ENCODE results near the gene LAMP1.

DNA sequence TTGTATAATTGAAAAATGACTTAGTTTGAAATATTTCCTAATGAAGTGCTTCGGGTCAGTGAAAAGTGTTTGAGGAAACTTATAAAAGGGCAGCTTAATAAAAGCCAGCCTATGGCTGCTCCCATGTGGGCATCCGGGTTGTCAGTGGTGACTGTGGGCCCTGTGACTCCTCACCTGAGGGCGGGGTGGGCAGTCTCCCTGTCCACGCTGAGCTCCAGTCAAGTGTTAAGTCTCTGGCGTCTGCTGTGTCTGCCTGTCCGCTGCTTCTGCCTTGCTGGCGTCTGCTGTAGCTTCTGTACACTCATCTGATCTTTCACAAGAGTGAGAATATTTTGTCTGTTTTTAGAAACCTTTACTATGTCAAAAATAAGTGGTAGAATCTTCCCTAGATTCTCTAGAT is 7.1 kb downstream of the LAMP1 start:
- TF ChIP-seq POLR2A (IDR thresholded peaks at IDR 0.05) (no peak), POLR2AphosphoS5 (IDR thresholded peaks at IDR 0.05; ENCODE audit: insufficient read depth in 1 of 2, low read depth in 1 of 2) (no peak)
